RWPE2 (cell line): ENCODE measurements around the gene SLC19A1.

ENCODE experiments used
- ATAC-seq: fragments of 200-7000 bp; cut with Tn5 transposase; 3 replicates; pipeline ENCODE4 v1.9.1; 2021; ENCODE audit warnings: low read depth
- DNase-seq: peaks from one replicate; pipeline ENCODE4 v3.0.0-alpha.2; 2020; ENCODE audit warnings: low spot score
- H3K27ac ChIP-seq: fragments of 450-650 bp; 2 replicates; pipeline ENCODE4 v1.5.1; 2017; ENCODE audit warnings: mild to moderate bottlenecking; ENCODE audit not compliant: poor library complexity, severe bottlenecking
- H3K27me3 ChIP-seq: fragments of 250-450 bp; sonication (Bioruptor Pico); 2 replicates; pipeline ENCODE4 v1.5.1; 2021; ENCODE audit warnings: mild to moderate bottlenecking, moderate library complexity; ENCODE audit not compliant: insufficient read depth, poor library complexity, severe bottlenecking
- H3K36me3 ChIP-seq: fragments of 250-450 bp; sonication (Bioruptor Pico); 2 replicates; pipeline ENCODE4 v1.5.1; 2020; ENCODE audit warnings: low read depth, mild to moderate bottlenecking, moderate library complexity
- H3K4me1 ChIP-seq: fragments of 250-450 bp; sonication (Bioruptor Pico); 2 replicates; pipeline ENCODE4 v1.5.1; 2021; ENCODE audit warnings: mild to moderate bottlenecking, moderate library complexity; ENCODE audit not compliant: insufficient read depth, poor library complexity, severe bottlenecking
- H3K4me3 ChIP-seq: fragments of 250-450 bp; sonication (Bioruptor Pico); 2 replicates; pipeline ENCODE4 v1.5.1; 2021; ENCODE audit warnings: mild to moderate bottlenecking, moderate library complexity; ENCODE audit not compliant: severe bottlenecking
- H3K9me3 ChIP-seq: fragments of 250-450 bp; sonication (Bioruptor Pico); 2 replicates; pipeline ENCODE4 v1.5.1; 2021; ENCODE audit warnings: mild to moderate bottlenecking, moderate library complexity; ENCODE audit not compliant: severe bottlenecking
- CTCF ChIP-seq: fragments of 450-650 bp; IDR thresholded peaks from one replicate; pipeline ENCODE4 v1.5.1; 2017; ENCODE audit warnings: mild to moderate bottlenecking, moderate library complexity; ENCODE audit not compliant: poor library complexity, severe bottlenecking

Gene SLC19A1

GRCh38 chr21:45578176-45578801, 36.0 kb upstream of the SLC19A1 start:
- Histone ChIP-seq H3K9me3 (no peaks in the 10 kb centered on the region), H3K27me3 (no peaks in the 10 kb centered on the region), H3K4me3 (no peak overlapping the region), H3K27ac (no peak overlapping the region), H3K4me1 (no peaks in the 10 kb centered on the region), H3K36me3 (no peaks in the 10 kb centered on the region)
- ATAC-seq (no peak), DNase-seq (no peak)
- no peak for TF ChIP-seq CTCF

- Histone ChIP-seq H3K27me3 (no peaks in the 10 kb centered on the region), H3K4me1 (no peaks in the 10 kb centered on the region), H3K27ac (no peak overlapping the region), H3K9me3 (no peaks in the 10 kb centered on the region), H3K4me3 (no peak overlapping the region), H3K36me3 (no peaks in the 10 kb centered on the region)
- TF ChIP-seq CTCF, result no peak
- ATAC-seq, result no peak
- no peak for DNase-seq
Observed at GRCh38 chr21:45577801-45578175, 35.5 kb upstream of the SLC19A1 start.

- no peaks in the 10 kb centered on the region for H3K27me3 ChIP-seq
- no peak overlapping the region for H3K27ac ChIP-seq
- DNase-seq (no peak), ATAC-seq (no peak)
- H3K36me3 ChIP-seq, result no peaks in the 10 kb centered on the region
- no peak overlapping the region for H3K4me3 ChIP-seq
- no peak for TF ChIP-seq CTCF
- H3K9me3 ChIP-seq, result no peaks in the 10 kb centered on the region
- no peaks in the 10 kb centered on the region for H3K4me1 ChIP-seq
Observed at GRCh38 chr21:45576838-45577737, 34.8 kb upstream of the SLC19A1 start.

GRCh38 chr21:45575993-45576837, 34.0 kb upstream of the SLC19A1 start:
- DNase-seq, result no peak
- Histone ChIP-seq H3K4me1 (no peaks in the 10 kb centered on the region), H3K27me3 (no peaks in the 10 kb centered on the region)

More at GRCh38 chr21:45575993-45576837, 34.0 kb upstream of the SLC19A1 start:
- Histone ChIP-seq H3K36me3 (no peaks in the 10 kb centered on the region), H3K27ac (no peak overlapping the region), H3K4me3 (no peak overlapping the region), H3K9me3 (no peaks in the 10 kb centered on the region)
- TF ChIP-seq CTCF, result no peak
- ATAC-seq, result no peak
